Chondrocyte (in vitro differentiated cells): ENCODE measurements around the gene HDAC4. TPM values are rescaled to one million over a fixed set of nuclear protein-coding genes. Genes with fewer than 3 reads are reported as not detected.

Experiments
- DNase-seq: peaks from one replicate; pipeline ENCODE4 v3.0.0; 2021; ENCODE audit warnings: mixed read lengths, low spot score
- H3K27ac Mint-ChIP-seq: one replicate; pipeline ENCODE4 v1.8.0; 2021; ENCODE audit warnings: mild to moderate bottlenecking, moderate library complexity, mixed read lengths; ENCODE audit not compliant: unreplicated experiment
- H3K27me3 Mint-ChIP-seq: 2 replicates; pipeline ENCODE4 v1.8.0; 2021; ENCODE audit warnings: low read depth, mixed read lengths
- H3K36me3 Mint-ChIP-seq: 2 replicates; pipeline ENCODE4 v1.8.0; 2021; ENCODE audit warnings: low read depth, mixed read lengths
- H3K4me1 Mint-ChIP-seq: 2 replicates; pipeline ENCODE4 v1.8.0; 2021; ENCODE audit warnings: low read depth, mild to moderate bottlenecking, mixed read lengths
- H3K4me3 Mint-ChIP-seq: one replicate; pipeline ENCODE4 v1.8.0; 2021; ENCODE audit warnings: mild to moderate bottlenecking, moderate library complexity, mixed read lengths; ENCODE audit not compliant: unreplicated experiment
- H3K9me3 Mint-ChIP-seq: 2 replicates; pipeline ENCODE4 v1.8.0; 2021; ENCODE audit warnings: low read depth, mixed read lengths
- CTCF ChIP-seq: fragments of 200-600 bp; sonication (generic); IDR thresholded peaks from 2 replicates; pipeline ENCODE4 v1.5.0; 2021; ENCODE audit warnings: antibody characterized with exemption, mild to moderate bottlenecking, moderate library complexity
- total RNA-seq: library from RNA; stranded (reverse); gene quantifications from 3 replicates; pipeline ENCODE4 v1.2.1, GENCODE V29; 2021

HDAC4 gene
- total RNA-seq, 1 donor from 2014 or later: 22.3 TPM

GRCh38 chr2:239259603-239260298 lies 141.1 kb downstream of the HDAC4 start:
- peaks cover 8% of the 10 kb centered on the region for H3K9me3 Mint-ChIP-seq
- no peaks in the 10 kb centered on the region for H3K27me3 Mint-ChIP-seq
- no peak overlapping the region for H3K27ac Mint-ChIP-seq
- TF ChIP-seq CTCF: no peak
- H3K4me1 Mint-ChIP-seq: peaks cover 22% of the 10 kb centered on the region
- H3K36me3 Mint-ChIP-seq: peaks cover 2% of the 10 kb centered on the region
- DNase-seq: no peak
- no peak overlapping the region for H3K4me3 Mint-ChIP-seq

GRCh38 chr2:239259173-239259572 lies 141.6 kb downstream of the HDAC4 start:
- TF ChIP-seq CTCF: no peak
- no peaks in the 10 kb centered on the region for H3K27me3 Mint-ChIP-seq
- no peak overlapping the region for H3K4me3 Mint-ChIP-seq
- no peak for DNase-seq
- peaks cover 17% of the 10 kb centered on the region for H3K4me1 Mint-ChIP-seq
- peaks cover 2% of the 10 kb centered on the region for H3K36me3 Mint-ChIP-seq
- H3K9me3 Mint-ChIP-seq: peaks cover 8% of the 10 kb centered on the region
- no peak overlapping the region for H3K27ac Mint-ChIP-seq

GRCh38 chr2:239258248-239258647 lies 142.6 kb downstream of the HDAC4 start:
- H3K27ac Mint-ChIP-seq: no peak overlapping the region
- no peak for DNase-seq

GRCh38 chr2:239257511-239257937 lies 143.3 kb downstream of the HDAC4 start:
- Mint-ChIP-seq H3K36me3 (peaks cover 2% of the 10 kb centered on the region), H3K4me3 (no peak overlapping the region), H3K4me1 (peaks cover 15% of the 10 kb centered on the region), H3K9me3 (peaks cover 8% of the 10 kb centered on the region), H3K27me3 (no peaks in the 10 kb centered on the region), H3K27ac (peak overlapping the region; percentile 71)
- TF ChIP-seq CTCF: no peak
- DNase-seq: no peak

More at GRCh38 chr2:239258248-239258647, 142.6 kb downstream of the HDAC4 start:
- Mint-ChIP-seq H3K9me3 (peaks cover 8% of the 10 kb centered on the region), H3K4me3 (no peak overlapping the region), H3K36me3 (peaks cover 2% of the 10 kb centered on the region), H3K4me1 (peaks cover 15% of the 10 kb centered on the region), H3K27me3 (no peaks in the 10 kb centered on the region)
- TF ChIP-seq CTCF: no peak

- TF ChIP-seq CTCF: no peak
Measured at GRCh38 chr2:239256350-239256743, 144.5 kb downstream of the HDAC4 start.

More at GRCh38 chr2:239256350-239256743, 144.5 kb downstream of the HDAC4 start:
- peaks cover 2% of the 10 kb centered on the region for H3K36me3 Mint-ChIP-seq
- DNase-seq: no peak
- no peaks in the 10 kb centered on the region for H3K27me3 Mint-ChIP-seq
- no peak overlapping the region for H3K27ac Mint-ChIP-seq
- H3K4me3 Mint-ChIP-seq: no peak overlapping the region
- peaks cover 8% of the 10 kb centered on the region for H3K9me3 Mint-ChIP-seq
- peaks cover 21% of the 10 kb centered on the region for H3K4me1 Mint-ChIP-seq
